HEK293 (cell line): ENCODE measurements around the gene INHBA.

Experiments used
- CTCF ChIA-PET: fragments of 350-600 bp; formaldehyde crosslinking; extraction: SDS; loops from one replicate; lab custom pipeline; 2021; ENCODE audit warnings: antibody characterized with exemption; lab: Yijun Ruan, JAX
- POLR2A ChIA-PET: fragments of 300-600 bp; formaldehyde crosslinking; extraction: SDS; loops from one replicate; lab custom pipeline; 2020; ENCODE audit warnings: antibody characterized with exemption, inconsistent platforms; lab: Yijun Ruan, JAX
- H3K27ac ChIP-seq: fragments of 200-500 bp; sonication (Bioruptor generic); 2 replicates; pipeline ENCODE4 v1.5.1; 2014; ENCODE audit warnings: low read depth, low read length, control low read depth, inconsistent platforms; ENCODE audit errors: extremely low read depth
- H3K36me3 ChIP-seq, 2 experiments: fragments of 200-500 bp in 1 of 2; sonication (Bioruptor generic) in 1 of 2; 1 replicate in 1 of 2; 2 replicates in 1 of 2; pipeline ENCODE4 v1.5.1; 2014 to 2017; ENCODE audit warnings: inconsistent platforms in 2 of 2, low read length in 2 of 2; ENCODE audit not compliant: control insufficient read depth in 2 of 2, insufficient read depth in 1 of 2
- H3K4me1 ChIP-seq: fragments of 200-500 bp; sonication (Bioruptor generic); 2 replicates; pipeline ENCODE4 v1.5.1; 2014; ENCODE audit warnings: mild to moderate bottlenecking, low read length, inconsistent platforms; ENCODE audit not compliant: control insufficient read depth, insufficient read depth
- H3K4me3 ChIP-seq: 2 replicates; pipeline ENCODE4 v1.5.1; 2011; ENCODE audit warnings: low read depth, mild to moderate bottlenecking, control low read depth, low read length, moderate library complexity
- H3K9me3 ChIP-seq: fragments of 200-500 bp; sonication (Bioruptor generic); 2 replicates; pipeline ENCODE4 v1.5.1; 2014; ENCODE audit warnings: low read depth, low read length, inconsistent platforms; ENCODE audit not compliant: control insufficient read depth, insufficient read depth
- GLI4 ChIP-seq: fragments of 450-650 bp; formaldehyde crosslinking; IDR thresholded peaks from 2 replicates; pipeline ENCODE4 v1.5.1; 2016; ENCODE audit warnings: missing biosample characterization, missing genetic modification characterization
- KLF7 ChIP-seq: fragments of 450-650 bp; formaldehyde crosslinking; IDR thresholded peaks from 2 replicates; pipeline ENCODE4 v1.5.1; 2016; ENCODE audit warnings: missing biosample characterization, missing genetic modification characterization, borderline replicate concordance
- KLF9 ChIP-seq: fragments of 450-650 bp; formaldehyde crosslinking; IDR thresholded peaks from 2 replicates; pipeline ENCODE4 v1.5.1; 2016; ENCODE audit warnings: missing biosample characterization, missing genetic modification characterization, low read depth
- OSR2 ChIP-seq: fragments of 450-650 bp; formaldehyde crosslinking; IDR thresholded peaks from 2 replicates; pipeline ENCODE4 v1.5.1; 2016; ENCODE audit warnings: missing biosample characterization, missing genetic modification characterization
- PBX3 ChIP-seq: sonication (generic); formaldehyde crosslinking; IDR thresholded peaks from 2 replicates; pipeline ENCODE4 v1.8.1; 2022; ENCODE audit warnings: mild to moderate bottlenecking, moderate library complexity, missing genetic modification reagents
- REST ChIP-seq: fragments of 450-650 bp; formaldehyde crosslinking; IDR thresholded peaks from 2 replicates; pipeline ENCODE4 v1.5.1; 2016; ENCODE audit warnings: missing biosample characterization, missing genetic modification characterization
- ZNF114 ChIP-seq: fragments of 450-650 bp; formaldehyde crosslinking; IDR thresholded peaks from 2 replicates; pipeline ENCODE4 v1.5.0; 2017; ENCODE audit warnings: missing biosample characterization, missing genetic modification characterization
- ZNF24 ChIP-seq: fragments of 450-650 bp; formaldehyde crosslinking; IDR thresholded peaks from 2 replicates; pipeline ENCODE4 v1.5.1; 2016; ENCODE audit warnings: missing biosample characterization, missing genetic modification characterization
- ZNF302 ChIP-seq: fragments of 450-650 bp; formaldehyde crosslinking; IDR thresholded peaks from 2 replicates; pipeline ENCODE4 v1.5.1; 2016; ENCODE audit warnings: missing biosample characterization, missing genetic modification characterization, low read depth
- ZNF350 ChIP-seq: fragments of 450-650 bp; formaldehyde crosslinking; IDR thresholded peaks from 2 replicates; pipeline ENCODE4 v1.5.0; 2017; ENCODE audit warnings: missing biosample characterization, mild to moderate bottlenecking, missing genetic modification characterization
- ZNF394 ChIP-seq: fragments of 450-650 bp; formaldehyde crosslinking; IDR thresholded peaks from 2 replicates; pipeline ENCODE4 v1.5.1; 2016; ENCODE audit warnings: missing biosample characterization, missing genetic modification characterization, mild to moderate bottlenecking, moderate library complexity, borderline replicate concordance
- ZNF561 ChIP-seq: fragments of 450-650 bp; IDR thresholded peaks from 2 replicates; pipeline ENCODE4 v1.5.1; 2018; ENCODE audit warnings: missing biosample characterization, missing genetic modification characterization, borderline replicate concordance
- ZNF76 ChIP-seq: fragments of 450-650 bp; formaldehyde crosslinking; IDR thresholded peaks from 2 replicates; pipeline ENCODE4; 2016; ENCODE audit warnings: low read depth, missing biosample characterization, missing genetic modification characterization, borderline replicate concordance
- ZSCAN16 ChIP-seq: fragments of 450-650 bp; formaldehyde crosslinking; IDR thresholded peaks from 2 replicates; pipeline ENCODE4 v1.5.1; 2016; ENCODE audit warnings: missing biosample characterization, missing genetic modification characterization

INHBA gene

GRCh38 chr7:41720046-41720445 is 17.2 kb upstream of the INHBA start:
- H3K4me1 ChIP-seq = no peaks in the 10 kb centered on the region
- H3K36me3 ChIP-seq = no peaks in the 10 kb centered on the region
- TF ChIP-seq REST (tag by site-specific recombination) (peak; percentile 29; the same call in 1 of the 2 replicates), ZSCAN16 (tag by site-specific recombination) (no peak), KLF7 (tag by site-specific recombination) (no peak), OSR2 (tag by site-specific recombination) (no peak), ZNF350 (tag by site-specific recombination) (no peak)
- H3K9me3 ChIP-seq = no peaks in the 10 kb centered on the region
- H3K27ac ChIP-seq = no peak overlapping the region
- ChIA-PET POLR2A (no interaction called here), CTCF (no interaction called here)
- H3K4me3 ChIP-seq = no peak overlapping the region

- Histone ChIP-seq H3K4me3 (no peak overlapping the region), H3K27ac (no peak overlapping the region), H3K4me1 (no peaks in the 10 kb centered on the region), H3K9me3 (no peaks in the 10 kb centered on the region), H3K36me3 (no peaks in the 10 kb centered on the region)
- ChIA-PET CTCF (no interaction called here), POLR2A (no interaction called here)
- no peak for TF ChIP-seq ZNF76 (tag by site-specific recombination)
- TF ChIP-seq ZNF114 (tag by site-specific recombination) = no peak
- no peak for TF ChIP-seq KLF9 (tag by site-specific recombination)
- no peak for TF ChIP-seq PBX3
- no peak for TF ChIP-seq GLI4 (tag by site-specific recombination)
Observed at GRCh38 chr7:41716691-41717090, 13.8 kb upstream of the INHBA start.

GRCh38 chr7:41715000-41715399 is 12.1 kb upstream of the INHBA start:
- CTCF ChIA-PET = interaction anchor here (1.2 to 1.6 kb wide), 3 partner anchors 9 to 18 kb away, joined by 5 to 7 read pairs (median 6); no protein-coding TSS in a partner anchor
- no peak for TF ChIP-seq ZNF394 (tag by site-specific recombination)
- TF ChIP-seq ZNF302 = no peak
- no peak for TF ChIP-seq ZNF561
- no peak for TF ChIP-seq KLF9 (tag by site-specific recombination)
- no peak for TF ChIP-seq ZNF24 (tag by site-specific recombination)
- TF ChIP-seq, all 188 proteins: peak for 0
- POLR2A ChIA-PET = no interaction called here
- no peaks in the 10 kb centered on the region for H3K9me3 ChIP-seq
- no peaks in the 10 kb centered on the region for H3K4me1 ChIP-seq
- no peaks in the 10 kb centered on the region for H3K36me3 ChIP-seq
- no peak overlapping the region for H3K4me3 ChIP-seq
- no peak overlapping the region for H3K27ac ChIP-seq
